NK-92 treated with Interleukin-12 subunit alpha and Interleukin-12 subunit beta, amount 100 ng/mL, for 24 hours (cell line): Measurements from ENCODE around the gene MRPS25.
A peak's percentile ranks its signal among the peaks of the same experiment; 100 is the strongest.

Experiments used
- DNase-seq: peaks from one replicate; lab custom pipeline; 2025; lab: John Stamatoyannopoulos, UW

The MRPS25 gene

DNA sequence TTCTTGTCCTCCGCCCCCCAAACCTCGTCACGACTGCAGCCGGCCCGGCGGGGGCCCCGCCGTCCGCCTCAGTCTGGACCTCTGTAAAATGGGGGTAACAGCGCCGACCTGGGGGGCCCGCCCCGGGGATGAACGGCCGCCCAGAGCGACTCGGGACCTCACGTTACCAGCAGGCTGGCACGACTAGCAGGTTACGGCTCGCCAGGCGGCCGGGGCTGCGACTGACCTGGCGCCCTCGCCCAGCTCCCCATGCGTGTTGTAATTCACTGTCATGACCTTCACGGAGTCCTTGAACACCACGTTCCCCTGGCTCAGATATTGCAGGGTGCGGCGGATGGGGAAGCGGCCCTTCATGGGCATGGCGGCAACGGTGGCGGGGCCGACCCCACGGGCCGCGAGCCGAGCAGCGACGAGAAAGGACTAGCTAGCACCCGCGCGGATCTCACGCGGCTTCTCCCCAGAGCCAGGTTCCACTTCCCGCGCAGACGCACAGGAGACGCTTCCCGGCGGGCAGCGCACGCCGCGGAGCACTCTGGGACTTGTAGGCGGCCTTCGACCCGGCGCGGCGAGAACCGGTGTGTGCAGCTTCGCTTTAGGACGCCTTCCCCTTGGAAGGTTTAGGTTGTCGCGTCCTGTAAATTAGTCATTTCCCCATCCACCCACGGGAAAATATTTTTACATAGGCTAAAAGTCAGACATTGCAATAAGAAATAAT is at the start of gene MRPS25:
TSS of gene MRPS25 (minus strand) at position 481 of the 715 bp plus-strand sequence. CDS start at position 360, 121 bp downstream.
- DNase-seq: peak; percentile 72

GRCh38 chr3:15113884-15114283 is 48.8 kb upstream of the MRPS25 start:
- no peak for DNase-seq

- no peak for DNase-seq
Measured at GRCh38 chr3:15113471-15113870, 48.4 kb upstream of the MRPS25 start.

GRCh38 chr3:15112011-15112410 is 46.9 kb upstream of the MRPS25 start:
- DNase-seq: no peak

- DNase-seq: no peak
Measured at GRCh38 chr3:15110206-15110605, 45.1 kb upstream of the MRPS25 start.

DNA sequence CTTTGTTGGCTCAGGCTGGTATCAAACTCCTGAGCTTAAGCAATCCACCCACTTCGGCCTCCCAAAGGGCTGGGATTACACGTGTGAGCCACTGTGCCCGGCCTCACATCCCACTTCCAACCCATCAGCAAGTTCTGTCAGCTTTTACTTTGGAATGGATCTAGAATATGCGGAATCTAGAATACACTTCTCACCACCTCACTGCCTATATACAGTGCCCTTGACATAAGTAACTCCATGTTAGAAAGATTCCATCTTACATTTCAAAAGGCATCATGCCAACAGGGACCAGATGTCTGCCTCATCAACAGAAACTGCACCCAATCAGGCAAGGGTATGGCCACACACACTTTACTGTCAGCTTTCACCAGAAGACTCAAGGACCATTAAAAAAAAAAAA is 43.8 kb upstream of the MRPS25 start:
- DNase-seq: no peak

GRCh38 chr3:15108082-15108545 is 43.0 kb upstream of the MRPS25 start:
- DNase-seq: peak; percentile 50

- DNase-seq: no peak
Measured at GRCh38 chr3:15107075-15107947, 42.2 kb upstream of the MRPS25 start.

DNA sequence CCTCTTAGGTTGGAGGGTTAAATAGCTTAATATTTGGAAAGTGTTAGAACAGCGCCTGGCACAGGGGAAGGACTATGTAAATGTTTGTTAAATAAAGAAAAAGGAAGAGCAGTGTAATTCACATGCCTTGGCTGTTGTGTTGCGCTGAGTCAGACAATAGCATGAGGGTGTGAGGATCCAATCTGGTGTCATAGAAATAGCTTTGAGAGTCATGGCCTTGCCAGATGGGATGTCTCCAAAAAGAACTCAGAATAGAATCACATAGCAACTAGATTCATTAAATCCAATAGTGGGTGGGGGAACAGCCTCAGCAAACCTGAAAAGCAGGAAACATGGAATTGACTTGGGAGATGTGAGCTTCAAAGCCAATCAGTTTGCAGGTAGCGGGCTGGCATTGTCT is 37.7 kb upstream of the MRPS25 start:
- no peak for DNase-seq

GRCh38 chr3:15102256-15102655 is 37.1 kb upstream of the MRPS25 start:
- DNase-seq: no peak

- no peak for DNase-seq
Measured at GRCh38 chr3:15099364-15100098, 34.4 kb upstream of the MRPS25 start.

GRCh38 chr3:15098503-15099363 is 33.6 kb upstream of the MRPS25 start, which contains the start of gene RBSN:
Gene RBSN (minus strand): TSS chr3:15099148. CDS start chr3:15096120, 3,028 bp downstream.
- peak; percentile 92 for DNase-seq

- DNase-seq: peak; percentile 14
Measured at GRCh38 chr3:15097891-15098290, 32.8 kb upstream of the MRPS25 start.

DNA sequence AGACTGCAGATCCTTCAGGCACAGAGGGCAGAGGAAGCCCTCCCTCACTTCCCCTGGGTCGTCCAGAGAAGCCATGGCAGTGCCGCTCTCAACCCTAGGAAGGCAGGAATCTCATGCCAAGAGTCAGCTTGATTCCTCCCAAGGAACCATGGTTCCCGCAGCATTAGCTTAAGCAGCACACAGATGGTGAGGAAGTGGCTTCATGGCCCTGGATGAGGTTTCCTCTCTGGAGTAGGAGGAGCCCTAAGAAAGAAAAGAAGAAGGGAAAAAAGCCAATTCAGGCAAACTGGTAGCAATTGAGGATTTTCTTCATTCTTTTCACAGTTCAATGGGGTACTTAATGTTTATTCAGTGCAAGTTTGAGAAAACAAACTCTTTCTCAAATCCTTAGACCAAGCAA is 30.9 kb upstream of the MRPS25 start:
- DNase-seq: no peak

DNA sequence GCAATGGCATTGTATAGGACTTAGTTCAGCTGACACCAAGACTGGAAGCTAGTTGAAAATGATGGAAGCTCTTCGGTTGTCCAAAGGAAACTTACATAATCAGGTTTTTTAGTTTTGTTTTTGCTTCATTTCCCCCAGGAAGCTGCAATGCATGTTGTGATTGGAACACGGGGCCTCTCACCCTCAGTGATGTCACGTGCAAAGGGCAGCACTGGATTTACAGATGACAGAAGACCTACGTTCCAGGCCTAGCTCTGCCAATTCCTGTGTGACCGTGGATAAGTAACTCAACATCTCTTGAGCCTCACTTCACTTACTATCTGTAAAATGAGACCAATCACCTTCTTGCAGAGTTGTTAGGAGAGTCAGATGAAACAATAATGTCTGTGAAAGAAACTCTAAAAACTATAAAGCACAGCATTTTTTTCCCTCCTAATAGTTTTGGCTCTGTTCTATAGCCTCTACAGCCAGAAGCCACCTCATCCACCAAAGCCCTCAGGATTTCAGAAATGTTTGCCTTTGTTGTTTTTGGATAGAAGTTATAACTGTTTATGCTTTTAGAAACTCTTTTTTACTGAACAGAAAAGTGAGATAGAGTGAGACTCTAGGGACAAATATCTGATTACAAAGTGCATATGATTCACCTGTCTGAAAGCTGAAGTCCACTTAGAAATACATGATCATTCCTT is 29.2 kb upstream of the MRPS25 start:
- DNase-seq: no peak

GRCh38 chr3:15092686-15093085 is 27.6 kb upstream of the MRPS25 start:
- no peak for DNase-seq

- no peak for DNase-seq
Measured at GRCh38 chr3:15091575-15091974, 26.5 kb upstream of the MRPS25 start.

DNA sequence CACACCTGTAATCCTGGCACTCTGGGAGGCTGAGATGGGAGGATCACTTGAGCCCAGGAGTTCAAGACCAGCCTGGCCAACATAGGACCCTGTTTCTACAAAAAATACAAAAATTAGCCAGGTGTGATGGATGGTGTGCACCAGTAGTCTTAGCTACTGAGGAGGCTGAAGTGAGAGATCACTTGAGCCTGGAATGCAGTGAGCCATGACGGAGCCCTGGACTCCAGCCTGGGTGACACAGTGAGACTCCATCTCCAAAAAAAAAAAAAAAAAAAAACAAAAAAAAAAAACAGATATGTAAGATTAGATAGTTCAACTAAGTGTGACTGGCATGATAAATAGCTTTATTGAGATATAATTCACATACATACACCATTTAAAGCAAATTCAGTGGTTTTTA is 24.1 kb upstream of the MRPS25 start:
- DNase-seq: no peak

- no peak for DNase-seq
Measured at GRCh38 chr3:15086699-15087098, 21.6 kb upstream of the MRPS25 start.

DNA sequence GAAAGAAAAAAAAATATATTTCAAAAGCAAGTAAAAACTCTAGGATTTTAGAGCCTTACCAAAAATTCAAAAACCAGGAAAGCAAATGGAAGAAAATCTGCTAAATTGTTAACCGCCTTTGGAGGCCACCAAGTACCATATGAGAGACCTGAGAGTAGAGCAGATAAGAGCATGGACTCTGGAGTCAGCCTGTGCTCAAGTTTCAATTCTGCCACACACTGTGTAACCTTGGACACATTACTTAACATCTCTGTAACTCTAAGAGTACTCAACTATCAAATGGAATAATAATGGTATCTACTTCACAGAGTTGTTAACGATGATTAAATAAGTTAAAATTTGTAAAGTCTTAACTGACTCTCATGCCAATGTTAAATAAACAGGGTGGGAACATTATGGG is 21.1 kb upstream of the MRPS25 start:
- DNase-seq: no peak

GRCh38 chr3:15083252-15083651 is 18.1 kb upstream of the MRPS25 start:
- DNase-seq: no peak
